ENCODE data around the gene TCP1.
"Not testable (repeated sequence)": the region's sequence is repeated elsewhere in the genome, so short reads cannot be mapped to it uniquely, and the experiment has no call there.

GRCh38 chr6:159824690-159825089 is 35.3 kb upstream of the TCP1 start:
- not testable (repeated sequence) for TF ChIP-seq CTCF, EP300 (IDR thresholded peaks at IDR 0.05)
